Measurements from ENCODE around the gene INPP5J.

GRCh38 chr22:31161386-31161785, 38.6 kb downstream of the INPP5J start:
- TF ChIP-seq EZH2 (IDR thresholded peaks at IDR 0.05; ENCODE audit: borderline replicate concordance, low read depth, low read length, poor library complexity, severe bottlenecking) (no peak), CTCF (conservative IDR thresholded peaks at IDR 0.05; ENCODE audit: low read depth, low read length) (no peak)

Measured in A673 (cell line).